HepG2 (cell line): ENCODE results near the gene TMEM108. TPM values are rescaled to one million over a fixed set of nuclear protein-coding genes. Genes with fewer than 3 reads are reported as not detected.

ENCODE experiments used
- ATAC-seq: fragments of 200-7000 bp; cut with Tn5 transposase; 3 replicates; pipeline ENCODE4 v1.9.1; 2020; ENCODE audit warnings: mild to moderate bottlenecking, moderate library complexity
- BruUV-seq: library from RNA; stranded (reverse); fragments of 400-500 nt; replicated peaks from 2 replicates; lab custom pipeline; 2021; lab: Mats Ljungman, UMichigan
- CTCF ChIA-PET: fragments of 300-600 bp; formaldehyde crosslinking; extraction: SDS; loops from one replicate; lab custom pipeline; 2021; ENCODE audit warnings: low total read pairs, inconsistent platforms, low intra/inter-chr PET ratio; lab: Yijun Ruan, JAX
- POLR2A ChIA-PET: fragments of 350-600 bp; sonication (Branson Sonifier 250); formaldehyde crosslinking; loops from one replicate; lab custom pipeline; 2020; ENCODE audit warnings: antibody characterized with exemption, inconsistent platforms; lab: Yijun Ruan, JAX
- DNase-seq: peaks from one replicate; pipeline ENCODE4 v3.0.0-alpha.2; 2015; ENCODE audit warnings: low spot score
- FAIRE-seq: peaks from 3 replicates; lab custom pipeline; 2011; peaks lifted over from hg19 to GRCh38; lab: Jason Lieb, UNC
- H2AFZ ChIP-seq: one replicate; pipeline ENCODE4 v1.6.1; 2011; ENCODE audit warnings: low read length, inconsistent platforms
- H3K27ac ChIP-seq: fragments of 300-600 bp; 3 replicates; pipeline ENCODE4 v1.8.0; 2011; ENCODE audit warnings: mixed run types, mild to moderate bottlenecking, mixed read lengths, low read length, inconsistent platforms; ENCODE audit not compliant: insufficient read depth; ENCODE audit errors: extremely low read length
- H3K27me3 ChIP-seq, 2 experiments: fragments of 200-600 bp in 1 of 2; 2 replicates in 1 of 2; 3 replicates in 1 of 2; pipeline versions ENCODE4 v1.6.0 to v1.8.0; 2011; ENCODE audit warnings: low read length in 2 of 2, mild to moderate bottlenecking in 2 of 2, moderate library complexity in 2 of 2, inconsistent platforms in 1 of 2; ENCODE audit not compliant: insufficient read depth in 2 of 2, control insufficient read depth in 1 of 2
- H3K36me3 ChIP-seq, 2 experiments: fragments of 200-600 bp in 1 of 2; replicated peaks in 1 of 2; 2 replicates in 1 of 2; 3 replicates in 1 of 2; pipeline versions ENCODE4 v1.5.1 to v1.8.0; 2011; ENCODE audit warnings: low read length in 2 of 2, inconsistent platforms in 1 of 2; ENCODE audit not compliant: insufficient read depth in 2 of 2, control insufficient read depth in 1 of 2
- H3K4me1 ChIP-seq: 2 replicates; pipeline ENCODE4 v1.5.1; 2012; ENCODE audit warnings: low read length, inconsistent platforms; ENCODE audit not compliant: insufficient read depth
- H3K4me2 ChIP-seq: 2 replicates; pipeline ENCODE4 v1.6.0; 2011; ENCODE audit warnings: low read depth, low read length, inconsistent platforms
- H3K4me3 ChIP-seq, 3 experiments: fragments of 200-600 bp in 1 of 3; sonication (generic), shearing (Covaris generic) in 1 of 3; replicated peaks in 1 of 3; 2 replicates each; pipeline ENCODE4 v1.5.1; 2011 to 2016; ENCODE audit warnings: low read length in 3 of 3, inconsistent platforms in 2 of 3, low read depth in 2 of 3, mild to moderate bottlenecking in 2 of 3, control low read depth in 1 of 3, mixed read lengths in 1 of 3; ENCODE audit not compliant: insufficient read depth in 1 of 3
- H3K79me2 ChIP-seq: one replicate; pipeline ENCODE4 v1.6.1; 2011; ENCODE audit warnings: low read length, inconsistent platforms; ENCODE audit not compliant: insufficient read depth
- H3K9ac ChIP-seq: 2 replicates; pipeline ENCODE4 v1.6.0; 2011; ENCODE audit warnings: mild to moderate bottlenecking, low read depth, low read length, inconsistent platforms; ENCODE audit not compliant: insufficient read depth
- H3K9me3 ChIP-seq: 2 replicates; pipeline ENCODE4 v1.5.1; 2012; ENCODE audit warnings: mild to moderate bottlenecking, low read length
- H4K20me1 ChIP-seq: 2 replicates; pipeline ENCODE4 v1.6.0; 2011; ENCODE audit warnings: inconsistent platforms, mild to moderate bottlenecking, low read length, moderate library complexity; ENCODE audit not compliant: insufficient read depth
- BCLAF1 ChIP-seq: fragments of 450-650 bp; IDR thresholded peaks from 2 replicates; pipeline ENCODE4 v1.6.1; 2017; ENCODE audit warnings: mild to moderate bottlenecking
- NFKB2 ChIP-seq: sonication (generic); formaldehyde crosslinking; IDR thresholded peaks from 2 replicates; pipeline ENCODE4 v1.4.0; 2020; ENCODE audit warnings: missing genetic modification reagents, borderline replicate concordance
- RFXAP ChIP-seq: sonication (generic); formaldehyde crosslinking; IDR thresholded peaks from 2 replicates; pipeline ENCODE4 v1.4.0; 2020; ENCODE audit warnings: missing genetic modification reagents, borderline replicate concordance
- RXRB ChIP-seq: IDR thresholded peaks from 2 replicates; pipeline ENCODE4 v1.6.1; 2016; ENCODE audit warnings: borderline replicate concordance, missing genetic modification reagents, missing compliant biosample characterization
- TRIM22 ChIP-seq: fragments of 450-650 bp; IDR thresholded peaks from 2 replicates; pipeline ENCODE4 v1.6.1; 2017
- ZBED4 ChIP-seq: sonication (generic); formaldehyde crosslinking; IDR thresholded peaks from 2 replicates; pipeline ENCODE4 v1.4.0; 2020; ENCODE audit warnings: missing genetic modification reagents, borderline replicate concordance
- ZHX2 ChIP-seq, 2 experiments: sonication (generic) in 1 of 2; formaldehyde crosslinking in 1 of 2; IDR thresholded peaks; 2 replicates each; pipeline versions ENCODE4 v1.6.1 to v1.9.0; 2014 to 2022; ENCODE audit warnings: antibody characterized with exemption in 1 of 2, borderline replicate concordance in 1 of 2, inconsistent platforms in 1 of 2, low read depth in 1 of 2, missing genetic modification reagents in 1 of 2
- ZNF292 ChIP-seq: sonication (generic); formaldehyde crosslinking; IDR thresholded peaks from 2 replicates; pipeline ENCODE4 v1.8.1; 2022; ENCODE audit warnings: mild to moderate bottlenecking, low read depth, missing genetic modification reagents, borderline replicate concordance
- WGBS: methylation state at CpG from one replicate; pipeline ENCODE4 v1.1.6; 2017; ENCODE audit warnings: low lambda C conversion rate; 5-methylcytosine and 5-hydroxymethylcytosine counted together
- in situ Hi-C: cut with HindIII; loops from 2 replicates; pipeline ENCODE4 v1.10.0; 2017; ENCODE audit warnings: low pct_unique_long_range_greater_than_20kb; ENCODE audit not compliant: extremely low pct_ligation_motif_present
- intact Hi-C: fragments of 100-400 bp; cut with micrococcal nuclease; formaldehyde crosslinking; loops from one replicate; pipeline ENCODE4 v1.10.0; 2022; ENCODE audit not compliant: unreplicated experiment
- polyA plus RNA-seq, 8 experiments: library from polyadenylated mRNA; depleted of rRNA in 3 of 8; stranded (reverse) in 7 of 8; unstranded in 1 of 8; fragments of >200 nt; fragmentation: Illumina TruSeq in 4 of 8; extraction: Trizol in 4 of 8; gene quantifications; 2 replicates each; pipeline versions ENCODE4 v1.2.1 to v1.2.3, GENCODE V29; 2011 to 2016; ENCODE audit warnings: low read depth in 4 of 8, missing spikeins in 1 of 8, mixed read lengths in 1 of 8; ENCODE audit not compliant: insufficient read depth in 1 of 8
- total RNA-seq, 5 experiments: library from RNA; depleted of rRNA; stranded (reverse); fragments of >200 nt; fragmentation: Illumina TruSeq; extraction: Trizol; gene quantifications; 2 replicates each; pipeline ENCODE4 v1.2.3, GENCODE V29; 2016; ENCODE audit warnings: low read depth in 1 of 5

The TMEM108 gene
- total and polyA plus RNA-seq, 2 of the 13 experiments (the other 11 are each of a cell fraction or from before 2014, with no cell fraction given), result not detected

- ATAC-seq (no peak), FAIRE-seq (no peak), DNase-seq (no peak)
- Histone ChIP-seq H3K27me3 (no peaks in the 10 kb centered on the region; a peak in 1 of 5 replicates), H2AFZ (no peak overlapping the region), H4K20me1 (no peaks in the 10 kb centered on the region), H3K4me1 (no peaks in the 10 kb centered on the region), H3K9ac (no peak overlapping the region), H3K4me3 (no peak overlapping the region), H3K79me2 (no peaks in the 10 kb centered on the region), H3K4me2 (no peak overlapping the region), H3K27ac (no peak overlapping the region), H3K9me3 (no peaks in the 10 kb centered on the region), H3K36me3 (no peaks in the 10 kb centered on the region)
- in situ Hi-C loops, result no loop called here
- intact Hi-C loops, result no loop called here
- POLR2A ChIA-PET, result no interaction called here
- no TSS peak for BruUV-seq
- 10% methylated on average over 4 of the region's 4 CpGs for WGBS
- CTCF ChIA-PET, result no interaction called here
- no peak for TF ChIP-seq BCLAF1
- no peak for TF ChIP-seq NFKB2 (CRISPR knock-in tag)
- TF ChIP-seq ZBED4, result no peak
- no peak for TF ChIP-seq RXRB
- no peak for TF ChIP-seq ZHX2 (IDR thresholded peaks at IDR 0.05; ENCODE audit: low read depth)
- TF ChIP-seq ZHX2 (CRISPR knock-in tag; IDR thresholded peaks at IDR 0.05; ENCODE audit: borderline replicate concordance), result no peak
- TF ChIP-seq RFXAP (CRISPR knock-in tag), result no peak
- TF ChIP-seq TRIM22, result no peak
- TF ChIP-seq ZNF292 (CRISPR knock-in tag), result no peak
Measured at GRCh38 chr3:133293397-133294110, 255.4 kb downstream of the TMEM108 start.
